Activated T-cell treated with anti-CD3 and anti-CD28 coated beads for 4 hours (primary cell): Measurements from ENCODE around the gene KRTAP10-11.
"Not testable (repeated sequence)": the region's sequence is repeated elsewhere in the genome, so short reads cannot be mapped to it uniquely, and the experiment has no call there.

Experiments
- DNase-seq: peaks from one replicate; pipeline ENCODE4 v3.0.0-alpha.2; 2020

The KRTAP10-11 gene

DNA sequence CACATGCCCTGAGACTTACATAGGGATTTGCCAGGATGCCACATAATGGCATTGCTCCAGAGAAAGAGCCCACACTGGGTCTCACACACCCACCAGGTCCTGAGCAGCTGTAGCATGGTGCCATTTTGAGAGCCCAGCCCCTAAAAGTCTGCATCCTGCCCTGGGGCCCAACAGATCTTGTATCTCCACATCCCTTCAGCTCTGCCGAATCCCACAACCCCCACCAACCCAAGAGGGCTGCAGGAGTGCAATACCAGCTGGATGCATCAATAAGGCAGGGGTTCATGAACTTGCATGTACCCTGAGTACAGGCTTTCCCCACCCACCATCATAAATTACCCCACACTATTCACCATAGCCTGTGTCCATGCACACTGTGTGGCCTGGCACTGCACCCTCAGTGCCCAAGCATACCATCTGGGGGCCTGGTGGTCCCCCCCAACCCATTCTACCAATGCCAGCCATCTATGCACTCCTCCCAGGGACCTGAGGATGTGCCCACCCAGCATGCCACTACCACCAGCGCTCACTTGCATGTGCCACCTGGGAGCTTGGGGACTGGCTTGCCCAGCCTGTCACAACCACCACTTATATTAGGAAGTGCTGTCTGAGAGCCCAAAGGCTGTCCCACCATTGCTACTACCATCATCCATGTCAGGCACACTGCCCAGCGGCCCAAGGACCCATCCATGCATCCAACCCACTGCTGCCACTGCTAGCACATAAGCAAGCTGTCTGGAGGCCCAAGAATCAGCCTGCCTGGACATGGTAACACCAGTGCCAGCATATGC, 24.6 kb downstream of the KRTAP10-11 start:
- DNase-seq, result no peak

DNA sequence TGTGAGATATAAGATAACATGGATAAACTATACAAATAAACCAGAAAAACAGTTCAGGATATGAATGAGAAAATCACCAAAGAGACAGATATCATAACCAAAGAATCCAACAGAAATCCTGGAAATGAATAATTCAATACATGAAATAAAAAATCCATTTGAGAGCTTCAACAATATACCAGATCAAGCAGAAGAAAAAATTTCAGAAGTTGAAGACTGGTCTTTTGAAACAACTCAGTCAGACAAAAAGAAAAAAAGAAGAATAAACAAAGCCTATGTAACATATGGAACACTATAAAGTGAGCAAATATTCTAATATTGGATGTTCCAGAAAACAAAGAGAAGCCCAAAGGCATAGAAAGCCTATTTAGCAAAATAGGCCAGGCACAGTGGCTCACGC, 25.7 kb downstream of the KRTAP10-11 start:
- no peak for DNase-seq

DNA sequence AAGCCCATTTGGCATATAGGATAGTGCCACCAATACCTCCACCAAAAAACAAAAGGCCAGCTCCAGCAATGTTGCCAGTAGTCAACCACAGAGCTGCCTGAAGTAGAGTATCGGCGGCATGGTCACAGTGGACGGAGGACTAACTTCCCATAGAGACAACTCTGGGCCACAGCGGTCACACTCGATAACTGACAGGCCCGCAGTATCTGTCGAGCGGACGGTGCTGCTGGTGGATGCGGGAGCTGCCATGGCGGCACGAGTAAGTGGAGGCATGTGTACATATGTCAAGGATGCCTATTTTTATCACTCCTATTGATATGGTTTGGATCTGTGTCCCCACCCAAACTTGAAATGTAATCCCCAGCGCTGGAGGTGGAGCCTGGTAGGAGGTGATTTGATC, 31.7 kb downstream of the KRTAP10-11 start:
- DNase-seq, result no peak

DNA sequence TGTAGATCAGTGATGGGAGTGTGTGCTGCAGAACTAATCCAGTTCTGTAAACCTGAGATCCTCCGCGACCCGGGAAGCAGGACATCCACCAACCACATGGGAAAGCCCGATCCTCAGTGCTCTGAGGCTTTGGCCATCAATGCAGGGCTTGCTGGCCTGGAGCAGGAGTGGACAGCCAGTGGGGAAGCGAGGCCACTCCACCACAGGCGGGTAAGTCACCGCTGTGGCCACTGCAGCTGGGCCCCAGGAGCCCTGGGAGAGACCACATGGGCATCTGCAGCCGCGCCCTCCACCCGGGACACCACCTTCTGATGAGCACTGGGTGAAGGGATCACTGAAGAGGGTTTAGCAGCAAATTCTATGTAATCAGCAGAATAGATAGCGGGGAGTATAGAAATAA, 34.9 kb downstream of the KRTAP10-11 start:
- DNase-seq, result no peak

DNA sequence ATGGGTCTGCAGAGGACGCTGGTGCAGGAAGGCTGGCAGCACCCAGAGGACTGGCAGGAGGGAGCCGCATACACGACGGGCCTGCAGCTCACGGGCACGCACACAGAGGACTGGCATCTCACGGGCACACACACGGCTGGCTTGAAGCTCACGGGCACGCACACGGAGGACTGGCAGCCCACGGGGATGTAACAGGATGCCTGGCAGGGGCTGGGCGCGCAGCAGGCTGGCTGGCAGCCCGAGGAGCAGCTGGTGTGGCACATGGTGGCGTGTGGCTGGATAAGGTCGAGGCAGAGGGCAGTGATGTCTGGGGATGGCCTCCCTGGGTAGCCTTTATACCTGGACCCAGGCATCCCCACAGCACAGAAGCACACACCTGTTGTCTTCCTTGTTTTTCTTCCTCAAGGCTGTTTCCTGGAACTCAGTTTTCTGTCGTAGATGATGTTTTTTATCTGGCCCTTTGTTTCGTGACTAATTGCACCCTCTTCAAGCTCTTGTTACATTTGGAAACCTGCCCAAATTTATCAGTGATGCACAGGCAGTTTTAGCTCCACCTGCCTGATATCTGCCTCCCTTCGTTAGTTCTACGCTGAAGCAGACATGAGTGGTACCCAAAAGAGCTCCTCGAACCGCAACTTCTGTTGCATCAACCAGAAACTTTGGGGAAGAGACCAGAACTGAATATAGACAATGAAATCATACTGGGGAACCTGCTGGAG, 35.8 kb downstream of the KRTAP10-11 start, which contains the start of gene KRTAP12-1:
Gene KRTAP12-1 (minus strand): TSS at position 303 of the 719 bp plus-strand sequence. CDS start 40 bp downstream, at position 263.
- no peak for DNase-seq

DNA sequence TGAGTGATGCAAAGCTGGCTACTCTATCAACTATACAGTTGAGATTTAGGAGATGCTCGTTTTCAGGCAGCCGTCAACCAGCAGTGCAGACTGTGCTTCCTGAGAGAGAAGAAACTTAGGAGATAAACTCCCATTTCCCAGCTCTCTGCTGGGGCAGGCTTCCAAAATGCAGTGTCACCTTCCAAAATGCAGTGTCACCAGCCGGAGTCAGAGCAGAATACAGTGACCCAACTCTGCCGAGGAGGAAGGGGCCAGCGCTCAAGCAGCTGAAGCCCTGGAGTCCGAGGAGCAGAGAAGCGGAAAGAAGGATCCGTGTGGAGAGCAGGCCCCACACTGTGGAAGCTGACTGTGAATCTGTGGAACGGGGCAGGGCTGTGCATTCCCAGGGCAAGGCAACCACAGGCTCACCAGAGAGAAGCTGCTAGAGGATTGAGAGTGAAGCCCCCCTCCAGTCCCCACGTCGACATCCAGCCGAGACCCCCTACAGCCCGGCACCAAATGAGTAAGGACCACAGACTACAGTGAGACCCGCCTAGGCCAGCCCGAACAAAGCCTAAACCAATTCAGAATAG, 36.5 kb downstream of the KRTAP10-11 start:
- DNase-seq, result no peak

DNA sequence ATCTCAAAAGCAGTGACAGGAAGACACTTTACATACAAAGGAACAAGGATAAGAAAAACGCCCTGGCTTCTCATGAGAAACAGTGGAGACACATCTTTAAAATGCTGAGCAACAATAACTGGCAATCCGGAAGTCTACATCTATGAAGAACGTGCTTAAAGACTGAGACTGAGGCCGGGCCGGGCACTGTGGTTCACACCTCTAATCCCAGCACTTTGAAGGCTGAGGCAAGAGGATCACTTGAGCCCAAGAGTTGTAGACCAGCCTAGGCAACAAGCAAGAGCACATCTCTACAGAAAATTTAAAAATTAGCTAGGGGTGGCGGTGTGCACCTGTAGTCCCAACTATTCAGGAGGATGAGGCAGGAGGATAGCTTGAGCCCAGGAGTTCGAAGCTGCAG, 37.9 kb downstream of the KRTAP10-11 start:
- no peak for DNase-seq

DNA sequence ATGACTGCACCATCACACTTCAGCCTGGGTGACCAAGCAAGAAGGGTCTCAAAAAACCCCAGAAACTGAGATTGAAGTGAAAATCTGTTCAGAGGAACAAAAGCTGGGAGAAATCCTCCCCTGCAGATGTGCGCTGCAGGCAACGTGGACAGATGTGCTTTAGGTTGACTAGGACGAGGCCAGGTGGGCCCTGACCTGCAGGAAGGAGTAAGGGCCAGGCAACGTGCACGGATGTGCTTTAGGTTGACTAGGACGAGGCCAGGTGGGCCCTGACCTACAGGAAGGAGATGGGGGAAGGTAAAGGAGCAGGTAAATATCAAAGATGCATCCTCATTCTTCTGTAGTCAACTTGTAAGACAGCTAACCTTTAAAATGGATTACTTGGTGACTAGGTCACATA, 38.3 kb downstream of the KRTAP10-11 start:
- DNase-seq, result no peak

DNA sequence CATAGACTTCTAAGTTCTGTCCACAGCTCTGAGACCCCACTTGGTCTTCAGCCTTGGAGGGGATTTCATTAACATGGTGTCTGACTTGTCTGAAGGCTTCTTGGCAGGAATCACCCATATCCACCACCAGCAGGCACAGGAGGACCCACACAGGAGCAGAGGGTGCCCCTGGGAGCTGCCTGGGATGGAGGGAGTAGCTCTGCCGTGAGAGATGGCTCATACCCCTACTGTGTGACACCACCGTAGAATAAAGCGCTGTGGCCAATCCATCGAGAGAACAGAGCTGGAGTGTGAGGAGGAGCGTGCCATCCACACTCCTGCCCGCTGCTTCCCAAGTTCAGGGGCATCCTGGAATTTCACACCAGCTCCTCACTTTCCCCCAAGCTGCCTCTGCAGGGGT, 38.8 kb downstream of the KRTAP10-11 start:
- not testable (repeated sequence) for DNase-seq

DNA sequence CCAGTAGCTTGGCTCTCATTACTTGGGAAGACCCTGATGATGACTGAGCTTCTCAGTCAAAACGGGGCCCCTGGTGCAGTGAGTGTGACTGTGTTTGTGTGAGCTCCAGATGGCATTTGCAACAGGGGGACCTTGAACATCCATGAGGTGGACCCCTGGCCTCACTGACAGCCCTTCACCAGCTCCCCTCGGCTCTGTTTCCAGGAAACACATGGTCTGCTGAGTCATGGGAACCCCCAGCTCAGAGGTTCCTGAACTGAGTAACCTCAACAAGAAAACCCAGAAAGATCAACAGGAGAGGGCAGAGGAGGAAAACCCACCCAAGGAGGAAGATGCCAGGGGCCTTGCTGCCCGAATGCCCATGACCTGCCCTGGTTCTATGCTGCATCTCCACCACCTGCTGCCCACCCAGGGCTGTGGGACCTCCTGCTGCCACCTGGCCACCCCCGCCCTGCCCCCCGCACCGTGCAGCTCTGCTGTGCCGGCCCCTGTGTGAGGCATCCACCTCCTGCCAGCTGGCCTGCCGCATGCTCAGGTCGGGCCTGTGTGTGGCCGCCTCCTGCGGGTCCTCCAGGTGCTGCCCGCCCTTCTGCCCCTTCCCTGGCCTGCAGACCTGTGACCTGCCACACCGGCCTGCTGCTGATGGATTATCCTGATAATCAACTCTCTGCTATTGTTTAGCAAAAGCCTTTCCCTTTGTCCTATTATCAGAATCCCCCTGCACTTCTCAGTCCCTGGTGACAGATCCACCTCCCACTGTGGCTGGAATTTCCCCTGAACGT, 40.0 kb downstream of the KRTAP10-11 start:
- no peak for DNase-seq

DNA sequence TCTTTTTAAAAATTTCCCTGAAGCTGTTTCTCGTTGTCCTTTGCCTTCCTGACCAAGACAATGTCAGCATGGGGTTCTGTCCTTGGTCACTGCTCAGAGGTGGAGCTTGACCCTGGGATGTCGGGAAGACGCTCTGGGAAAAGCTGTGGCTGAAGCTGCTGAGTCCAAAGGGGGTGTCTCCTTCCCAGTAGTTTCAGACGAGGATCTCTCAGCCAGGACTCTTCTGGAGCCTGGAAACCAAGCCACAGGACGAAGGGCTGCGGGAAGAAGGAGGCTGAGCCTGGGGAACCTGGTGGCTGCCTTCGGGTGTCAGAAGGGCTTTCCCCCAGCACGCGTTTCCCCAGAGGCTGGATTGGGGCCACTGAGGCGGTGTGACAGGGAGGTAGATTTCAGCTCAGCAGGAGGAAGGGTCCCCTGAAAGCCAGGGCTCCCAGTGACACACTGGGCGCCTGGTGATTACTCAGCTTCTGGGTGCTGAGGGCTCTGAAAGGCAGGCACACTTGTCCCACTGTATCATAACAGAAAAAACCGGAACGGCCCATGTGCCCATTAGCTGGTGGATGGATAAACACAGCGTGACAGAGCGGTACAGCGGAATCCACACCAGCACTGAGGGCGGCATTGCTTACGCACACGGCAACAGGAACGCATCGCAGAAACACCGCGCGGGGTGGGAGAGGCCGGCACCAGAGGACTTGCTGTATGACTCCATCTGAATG, 40.8 kb downstream of the KRTAP10-11 start:
- DNase-seq, result no peak

DNA sequence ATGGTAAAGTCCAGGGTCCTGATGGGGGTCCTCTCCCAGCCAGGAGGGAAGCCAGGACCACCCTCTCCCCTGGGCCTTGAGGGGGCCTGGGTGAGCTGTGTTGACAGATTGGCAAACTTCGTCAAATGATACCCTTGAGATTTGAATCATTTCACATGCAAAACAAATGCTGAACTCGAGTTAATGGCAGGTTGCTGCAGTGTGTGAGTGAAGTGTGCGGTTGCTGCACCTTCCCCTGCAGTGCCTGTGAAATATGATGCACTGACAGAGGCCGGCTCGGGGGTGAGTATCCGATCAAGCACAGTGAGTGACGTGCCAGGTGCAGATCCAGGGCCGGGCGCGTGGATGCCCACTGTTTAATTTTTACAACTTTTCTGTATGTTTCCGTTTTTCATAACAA, 41.5 kb downstream of the KRTAP10-11 start:
- no peak for DNase-seq

DNA sequence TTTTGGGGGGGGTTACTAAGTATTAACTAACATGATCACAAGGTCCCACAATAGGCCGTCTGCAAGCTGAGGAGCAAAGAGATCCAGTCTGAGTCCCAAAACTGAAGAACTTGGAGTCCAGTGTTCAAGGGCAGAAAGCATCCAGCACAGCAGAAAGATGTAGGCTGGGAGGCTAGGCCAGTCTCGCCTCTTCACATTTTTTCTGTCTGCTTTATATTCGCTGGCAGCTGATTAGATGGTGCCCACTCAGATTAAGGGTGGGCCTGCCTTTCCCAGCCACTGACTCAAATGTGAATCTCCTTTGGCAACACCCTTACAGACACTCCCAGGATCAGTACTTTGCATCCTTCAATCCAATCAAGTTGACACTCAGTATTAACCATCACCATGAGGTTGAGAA, 43.5 kb downstream of the KRTAP10-11 start:
- DNase-seq, result not testable (repeated sequence)

DNA sequence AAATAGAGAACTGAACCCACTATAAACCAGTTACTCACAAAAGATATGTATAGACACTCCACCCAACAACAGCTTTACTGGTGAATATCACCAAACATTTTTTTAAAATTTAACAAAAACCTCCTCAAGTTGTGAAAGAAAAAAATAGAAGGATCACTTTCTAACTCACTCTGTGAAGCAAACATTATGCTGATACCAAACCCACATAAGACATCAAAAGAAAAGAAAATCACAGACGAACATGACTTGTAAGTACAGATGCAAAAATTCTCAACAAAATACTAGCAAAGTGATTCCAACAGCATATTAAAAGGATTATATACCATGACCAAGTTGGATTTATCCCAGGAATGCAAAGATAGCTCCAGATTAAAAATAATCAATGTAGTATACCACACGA, 45.5 kb downstream of the KRTAP10-11 start:
- DNase-seq, result no peak

DNA sequence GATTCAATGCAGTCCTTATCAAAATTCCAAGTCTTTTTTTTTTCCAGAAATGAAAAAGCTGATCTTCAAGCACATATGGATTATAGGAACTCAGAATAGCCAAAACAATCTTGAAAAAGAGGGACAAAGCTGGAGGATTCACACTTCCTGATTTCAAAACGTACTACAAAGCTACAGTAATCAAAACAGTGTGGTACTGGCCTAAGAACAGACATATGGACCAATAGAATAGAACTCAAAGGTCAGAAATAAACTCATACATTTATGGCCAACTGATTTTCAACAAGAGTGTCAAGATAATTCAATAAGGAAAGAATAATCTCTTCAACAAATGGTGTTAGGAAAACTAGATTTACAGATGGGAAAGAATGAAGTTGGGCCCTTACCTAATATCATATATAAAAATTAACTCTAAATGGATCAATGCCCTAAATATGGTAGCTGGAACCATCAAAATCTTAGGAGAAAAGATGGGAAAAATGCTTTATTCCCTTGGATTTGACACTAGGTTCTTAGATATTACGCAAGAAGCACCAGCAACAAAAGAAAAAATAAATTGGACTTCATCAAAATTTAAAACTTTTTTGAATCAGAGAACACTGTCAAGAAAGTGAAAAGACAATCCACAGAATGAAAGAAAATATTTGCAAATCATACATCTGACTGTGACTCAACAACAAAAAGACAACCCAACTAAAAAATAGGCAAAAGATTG, 46.7 kb downstream of the KRTAP10-11 start:
- no peak for DNase-seq

DNA sequence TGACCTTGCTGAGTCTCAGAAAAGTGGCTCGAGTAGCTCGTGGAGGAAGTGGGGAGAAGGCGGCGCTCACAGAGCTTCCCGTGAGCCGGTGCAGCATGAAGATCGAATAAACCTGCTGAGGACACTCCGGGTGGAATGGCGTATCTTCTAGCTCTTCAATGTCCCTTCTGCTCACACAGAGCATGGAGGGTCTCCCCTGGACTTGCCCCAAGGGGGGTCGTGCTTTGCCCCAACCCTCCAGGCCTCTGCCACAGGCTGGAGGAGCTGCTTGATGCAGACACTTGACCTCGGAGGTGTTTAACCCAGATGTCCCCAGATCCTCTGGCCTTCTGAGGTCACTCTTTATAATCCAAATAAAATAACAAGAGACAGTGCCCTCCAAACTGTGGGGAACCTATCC, 48.6 kb downstream of the KRTAP10-11 start:
- DNase-seq, result no peak

DNA sequence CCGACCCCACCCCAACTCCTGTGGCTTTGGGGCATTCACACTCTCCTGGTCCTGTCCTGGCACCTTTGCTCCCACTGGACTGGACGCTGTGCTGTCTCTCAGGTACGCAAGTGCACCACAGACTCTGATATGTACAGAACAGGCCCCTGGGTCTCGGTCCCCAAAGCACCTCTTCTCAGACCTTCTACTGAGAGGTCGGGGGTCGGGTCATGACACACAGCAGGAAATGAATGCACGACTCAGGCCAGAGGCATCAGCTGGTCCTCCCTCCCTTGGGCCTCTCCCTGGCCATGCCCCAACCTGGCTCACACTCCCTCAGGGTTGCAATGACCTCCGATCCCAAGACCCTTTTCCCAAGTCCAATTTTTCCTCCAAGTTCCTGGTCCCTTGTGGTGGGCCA, 49.0 kb downstream of the KRTAP10-11 start:
- no peak for DNase-seq

DNA sequence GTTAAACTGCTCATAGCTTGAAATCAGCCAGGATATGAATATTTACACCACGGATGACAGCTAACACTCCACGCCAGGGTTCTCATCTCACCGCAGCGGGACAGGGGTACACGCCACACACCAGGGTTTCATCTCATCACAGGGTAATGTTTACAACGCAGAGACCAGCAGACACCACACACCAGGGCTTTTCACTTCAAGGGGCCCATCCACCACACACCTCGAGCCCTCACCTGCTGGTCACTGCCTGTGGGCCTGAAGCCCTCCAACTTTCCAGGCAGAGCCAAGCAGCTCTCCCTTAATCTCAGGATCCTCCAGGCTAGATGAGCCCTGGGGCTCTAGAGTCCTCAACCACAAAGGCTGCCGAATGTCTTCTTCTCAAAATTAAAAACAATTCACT, 49.4 kb downstream of the KRTAP10-11 start:
- DNase-seq, result no peak

DNA sequence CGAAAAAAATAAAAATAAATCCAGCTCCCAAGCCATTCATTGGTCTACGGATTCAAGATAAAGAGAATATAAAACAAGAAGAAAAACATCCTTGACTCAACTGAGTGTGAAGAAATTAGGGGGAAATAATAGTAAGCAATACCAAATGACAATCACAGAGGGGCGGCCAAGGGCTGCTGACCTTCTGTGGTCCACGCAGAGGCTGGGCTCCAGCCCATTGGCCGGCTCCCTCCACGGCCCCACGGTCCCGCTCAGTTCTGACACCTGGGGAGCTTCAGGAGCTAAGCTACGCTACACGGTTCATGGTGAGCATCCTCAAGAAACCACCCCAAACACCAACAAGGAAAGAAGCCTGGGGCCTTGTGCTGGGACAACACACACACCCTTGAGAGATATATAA, 50.4 kb downstream of the KRTAP10-11 start:
- no peak for DNase-seq
